WTC11 (cell line): Measurements from ENCODE around the gene CHRNE. TPM values are rescaled to one million over a fixed set of nuclear protein-coding genes. Genes with fewer than 3 reads are reported as not detected.
A peak's percentile ranks its signal among the peaks of the same experiment; 100 is the strongest.
"Not testable (repeated sequence)": the region's sequence is repeated elsewhere in the genome, so short reads cannot be mapped to it uniquely, and the experiment has no call there.

Source experiments
- ATAC-seq: fragments of 200-7000 bp; cut with Tn5 transposase; 2 replicates; pipeline ENCODE4 v1.10.0; 2021; ENCODE audit warnings: mild to moderate bottlenecking, moderate library complexity
- CTCF ChIA-PET: fragments of 300-600 bp; sonication (Branson Sonifier 250); formaldehyde crosslinking; loops from one replicate; lab custom pipeline; 2021; ENCODE audit warnings: antibody characterized with exemption; lab: Charles Lee
- POLR2A ChIA-PET: fragments of 350-600 bp; sonication (Branson Sonifier 250); formaldehyde crosslinking; loops from one replicate; lab custom pipeline; 2021; ENCODE audit warnings: antibody characterized with exemption; lab: Charles Lee
- DNase-seq: peaks from one replicate; pipeline ENCODE4 v3.0.0; 2021; ENCODE audit warnings: low spot score
- H3K27ac Mint-ChIP-seq: 2 replicates; pipeline ENCODE4 v1.8.0; 2021; ENCODE audit warnings: mixed read lengths
- H3K27me3 Mint-ChIP-seq: 2 replicates; pipeline ENCODE4 v1.8.0; 2021; ENCODE audit warnings: low read depth, mild to moderate bottlenecking, moderate library complexity, mixed read lengths
- H3K36me3 Mint-ChIP-seq: 2 replicates; pipeline ENCODE4 v1.8.0; 2021; ENCODE audit warnings: mixed read lengths
- H3K4me1 Mint-ChIP-seq: 2 replicates; pipeline ENCODE4 v1.8.0; 2022; ENCODE audit warnings: mixed read lengths
- H3K4me3 Mint-ChIP-seq: 2 replicates; pipeline ENCODE4 v1.8.0; 2021; ENCODE audit warnings: mild to moderate bottlenecking, moderate library complexity, mixed read lengths
- H3K9me3 Mint-ChIP-seq: 2 replicates; pipeline ENCODE4 v1.8.0; 2021; ENCODE audit warnings: mixed read lengths
- FOXK1 ChIP-seq: sonication (generic); formaldehyde crosslinking; IDR thresholded peaks from 2 replicates; pipeline ENCODE4 v1.8.0; 2022; ENCODE audit warnings: mild to moderate bottlenecking, moderate library complexity, missing genetic modification reagents
- FOXP1 ChIP-seq: sonication (generic); formaldehyde crosslinking; IDR thresholded peaks from 2 replicates; pipeline ENCODE4 v1.8.0; 2022; ENCODE audit warnings: missing genetic modification reagents, mild to moderate bottlenecking, moderate library complexity, borderline replicate concordance
- HMGA2 ChIP-seq: fragments of 250-450 bp; sonication (Bioruptor Pico); IDR thresholded peaks from 2 replicates; pipeline ENCODE4 v1.4.0; 2021; ENCODE audit warnings: mild to moderate bottlenecking, moderate library complexity
- NFYB ChIP-seq: sonication (generic); formaldehyde crosslinking; conservative IDR thresholded peaks from 2 replicates; pipeline ENCODE4 v1.8.0; 2022; ENCODE audit warnings: low read depth, missing genetic modification reagents
- SMAD4 ChIP-seq: sonication (generic); formaldehyde crosslinking; IDR thresholded peaks from 2 replicates; pipeline ENCODE4 v1.8.0; 2022; ENCODE audit warnings: mild to moderate bottlenecking, missing genetic modification reagents
- ZBTB21 ChIP-seq: sonication (generic); formaldehyde crosslinking; IDR thresholded peaks from 2 replicates; pipeline ENCODE4 v1.8.1; 2023; ENCODE audit warnings: mild to moderate bottlenecking, missing genetic modification reagents, borderline replicate concordance
- ZNF121 ChIP-seq: sonication (generic); formaldehyde crosslinking; IDR thresholded peaks from 2 replicates; pipeline ENCODE4 v1.8.0; 2023; ENCODE audit warnings: missing genetic modification reagents
- ZNF671 ChIP-seq: fragments of 250-450 bp; sonication (Bioruptor Pico); IDR thresholded peaks from 2 replicates; pipeline ENCODE4 v1.8.0; 2021; ENCODE audit warnings: mild to moderate bottlenecking
- total RNA-seq: library from RNA; stranded (reverse); gene quantifications from 3 replicates; pipeline ENCODE4 v1.2.3, GENCODE V29; 2021
- TF ChIP-seq, protein P1 (sequence below): sonication (generic); formaldehyde crosslinking; IDR thresholded peaks from 2 replicates; pipeline ENCODE4 v1.8.1; 2023; ENCODE audit warnings: mild to moderate bottlenecking, missing genetic modification reagents
- TF ChIP-seq, protein P2 (sequence below): sonication (generic); formaldehyde crosslinking; conservative IDR thresholded peaks from 2 replicates; pipeline ENCODE4 v1.8.1; 2022; ENCODE audit warnings: mild to moderate bottlenecking, missing genetic modification reagents
- TF ChIP-seq, protein P3 (sequence below): fragments of 250-450 bp; sonication (Bioruptor Pico); IDR thresholded peaks from 2 replicates; pipeline ENCODE4 v1.9.0; 2021; ENCODE audit warnings: mild to moderate bottlenecking
- TF ChIP-seq, protein P4 (sequence below): sonication (generic); formaldehyde crosslinking; IDR thresholded peaks from 2 replicates; pipeline ENCODE4 v1.8.1; 2022; ENCODE audit warnings: low read depth, mild to moderate bottlenecking, moderate library complexity, missing genetic modification reagents, borderline replicate concordance

The CHRNE gene
- total RNA-seq, 1 experiment from 2014 or later: 0.70 TPM

DNA sequence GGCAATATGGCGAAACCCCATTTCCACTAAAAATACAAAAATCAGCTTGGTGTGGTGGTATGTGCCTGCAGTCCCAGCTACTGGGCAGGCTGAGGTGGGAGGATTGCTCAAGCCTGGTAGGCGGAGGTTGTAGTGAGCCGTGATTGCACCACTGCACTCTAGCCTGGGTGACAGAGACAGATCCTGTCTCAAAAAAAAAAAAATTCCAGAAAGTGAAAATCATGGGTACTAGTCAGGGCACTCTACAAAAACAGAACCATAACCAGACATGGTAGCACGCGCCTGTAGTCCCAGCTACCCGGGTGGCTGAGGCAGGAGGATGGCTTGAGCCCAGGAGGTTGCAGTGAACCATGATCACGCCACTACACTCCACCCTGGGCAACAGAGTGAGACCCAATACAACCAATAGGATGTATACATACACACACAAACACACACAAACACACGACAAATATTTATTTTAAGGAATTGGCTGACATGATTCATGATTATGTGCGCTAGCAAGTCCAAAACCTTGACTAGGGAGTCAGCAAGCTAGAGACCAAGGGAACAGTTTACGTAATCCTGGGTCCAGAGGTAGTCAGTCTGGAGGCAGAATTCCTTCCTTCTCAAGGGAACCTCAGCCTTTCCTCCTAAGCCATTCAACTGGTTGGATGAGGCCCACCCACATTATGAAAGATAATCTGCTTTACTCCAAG, 17.6 kb upstream of the CHRNE start:
- TF ChIP-seq ZNF121 (peak; percentile 18; the same call in 1 of the 2 replicates), NFYB (CRISPR knock-in tag) (no peak)
- TF ChIP-seq, protein P1, sequence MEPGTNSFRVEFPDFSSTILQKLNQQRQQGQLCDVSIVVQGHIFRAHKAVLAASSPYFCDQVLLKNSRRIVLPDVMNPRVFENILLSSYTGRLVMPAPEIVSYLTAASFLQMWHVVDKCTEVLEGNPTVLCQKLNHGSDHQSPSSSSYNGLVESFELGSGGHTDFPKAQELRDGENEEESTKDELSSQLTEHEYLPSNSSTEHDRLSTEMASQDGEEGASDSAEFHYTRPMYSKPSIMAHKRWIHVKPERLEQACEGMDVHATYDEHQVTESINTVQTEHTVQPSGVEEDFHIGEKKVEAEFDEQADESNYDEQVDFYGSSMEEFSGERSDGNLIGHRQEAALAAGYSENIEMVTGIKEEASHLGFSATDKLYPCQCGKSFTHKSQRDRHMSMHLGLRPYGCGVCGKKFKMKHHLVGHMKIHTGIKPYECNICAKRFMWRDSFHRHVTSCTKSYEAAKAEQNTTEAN (CRISPR knock-in tag): no peak
- Mint-ChIP-seq H3K27me3 (no peaks in the 10 kb centered on the region; the same call in 1 of the 2 replicates), H3K9me3 (no peaks in the 10 kb centered on the region), H3K4me1 (peaks cover 7% of the 10 kb centered on the region), H3K27ac (no peak overlapping the region), H3K36me3 (no peaks in the 10 kb centered on the region), H3K4me3 (no peak overlapping the region)
- POLR2A ChIA-PET: interaction anchor here (2.2 kb wide), 1 partner anchor 12 kb away, joined by 12 read pairs; no protein-coding TSS in a partner anchor
- no peak for ATAC-seq
- CTCF ChIA-PET: interaction anchor here (1.0 to 5.0 kb wide), 2 partner anchors 11 to 354 kb away, joined by 3 to 36 read pairs; no protein-coding TSS in a partner anchor
- DNase-seq: no peak

DNA sequence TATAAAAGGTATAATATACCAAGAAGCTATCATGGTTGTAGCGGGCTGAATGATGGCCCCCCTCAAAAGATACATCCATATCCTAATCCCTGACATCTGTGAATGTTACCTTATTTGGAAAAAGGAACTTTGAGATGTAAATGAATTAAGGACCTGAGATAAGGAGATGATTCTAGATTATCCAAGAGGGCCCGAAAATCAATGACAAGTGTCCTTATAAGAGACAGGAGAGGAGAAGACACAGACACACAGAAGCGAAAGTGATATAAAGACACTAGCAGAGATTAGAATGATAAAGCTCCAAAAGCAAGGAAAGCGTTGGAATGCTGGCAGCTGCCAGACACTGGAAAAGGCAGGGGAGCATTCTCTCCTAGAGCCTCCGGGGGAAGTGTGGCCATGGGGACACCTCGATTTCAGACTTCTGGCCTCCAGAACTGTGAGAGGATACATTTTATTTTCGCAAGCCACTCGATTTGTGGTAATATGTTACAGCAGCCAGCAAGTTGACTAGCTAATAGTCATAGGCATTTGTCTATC, 16.7 kb upstream of the CHRNE start:
- H3K36me3 Mint-ChIP-seq: no peaks in the 10 kb centered on the region
- ChIA-PET POLR2A (interaction anchor here (1.1 to 2.2 kb wide), 2 partner anchors 11 to 28 kb away, joined by 3 to 12 read pairs; no protein-coding TSS in a partner anchor), CTCF (interaction anchor here (0.6 to 5.0 kb wide), 7 partner anchors 10 to 353 kb away, joined by 3 to 36 read pairs (median 4); partner anchors contain the start of gene ALOX15)
- H3K27ac Mint-ChIP-seq: peak overlapping the region; percentile 15; the same call in 1 of the 2 replicates
- H3K9me3 Mint-ChIP-seq: no peaks in the 10 kb centered on the region
- H3K4me1 Mint-ChIP-seq: peaks cover 7% of the 10 kb centered on the region
- no peaks in the 10 kb centered on the region; the same call in 1 of the 2 replicates for H3K27me3 Mint-ChIP-seq
- ATAC-seq (peak; percentile 67), DNase-seq (no peak)
- H3K4me3 Mint-ChIP-seq: no peak overlapping the region
- TF ChIP-seq ZNF671 (no peak), ZBTB21 (CRISPR knock-in tag) (no peak), FOXK1 (no peak), HMGA2 (CRISPR knock-in tag) (no peak), SMAD4 (CRISPR knock-in tag) (no peak), FOXP1 (CRISPR knock-in tag) (no peak)
- TF ChIP-seq, protein P2, sequence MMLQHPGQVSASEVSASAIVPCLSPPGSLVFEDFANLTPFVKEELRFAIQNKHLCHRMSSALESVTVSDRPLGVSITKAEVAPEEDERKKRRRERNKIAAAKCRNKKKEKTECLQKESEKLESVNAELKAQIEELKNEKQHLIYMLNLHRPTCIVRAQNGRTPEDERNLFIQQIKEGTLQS (CRISPR knock-in tag): no peak
- TF ChIP-seq, protein P3, sequence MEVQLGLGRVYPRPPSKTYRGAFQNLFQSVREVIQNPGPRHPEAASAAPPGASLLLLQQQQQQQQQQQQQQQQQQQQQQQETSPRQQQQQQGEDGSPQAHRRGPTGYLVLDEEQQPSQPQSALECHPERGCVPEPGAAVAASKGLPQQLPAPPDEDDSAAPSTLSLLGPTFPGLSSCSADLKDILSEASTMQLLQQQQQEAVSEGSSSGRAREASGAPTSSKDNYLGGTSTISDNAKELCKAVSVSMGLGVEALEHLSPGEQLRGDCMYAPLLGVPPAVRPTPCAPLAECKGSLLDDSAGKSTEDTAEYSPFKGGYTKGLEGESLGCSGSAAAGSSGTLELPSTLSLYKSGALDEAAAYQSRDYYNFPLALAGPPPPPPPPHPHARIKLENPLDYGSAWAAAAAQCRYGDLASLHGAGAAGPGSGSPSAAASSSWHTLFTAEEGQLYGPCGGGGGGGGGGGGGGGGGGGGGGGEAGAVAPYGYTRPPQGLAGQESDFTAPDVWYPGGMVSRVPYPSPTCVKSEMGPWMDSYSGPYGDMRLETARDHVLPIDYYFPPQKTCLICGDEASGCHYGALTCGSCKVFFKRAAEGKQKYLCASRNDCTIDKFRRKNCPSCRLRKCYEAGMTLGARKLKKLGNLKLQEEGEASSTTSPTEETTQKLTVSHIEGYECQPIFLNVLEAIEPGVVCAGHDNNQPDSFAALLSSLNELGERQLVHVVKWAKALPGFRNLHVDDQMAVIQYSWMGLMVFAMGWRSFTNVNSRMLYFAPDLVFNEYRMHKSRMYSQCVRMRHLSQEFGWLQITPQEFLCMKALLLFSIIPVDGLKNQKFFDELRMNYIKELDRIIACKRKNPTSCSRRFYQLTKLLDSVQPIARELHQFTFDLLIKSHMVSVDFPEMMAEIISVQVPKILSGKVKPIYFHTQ: no peak
- TF ChIP-seq, protein P4, sequence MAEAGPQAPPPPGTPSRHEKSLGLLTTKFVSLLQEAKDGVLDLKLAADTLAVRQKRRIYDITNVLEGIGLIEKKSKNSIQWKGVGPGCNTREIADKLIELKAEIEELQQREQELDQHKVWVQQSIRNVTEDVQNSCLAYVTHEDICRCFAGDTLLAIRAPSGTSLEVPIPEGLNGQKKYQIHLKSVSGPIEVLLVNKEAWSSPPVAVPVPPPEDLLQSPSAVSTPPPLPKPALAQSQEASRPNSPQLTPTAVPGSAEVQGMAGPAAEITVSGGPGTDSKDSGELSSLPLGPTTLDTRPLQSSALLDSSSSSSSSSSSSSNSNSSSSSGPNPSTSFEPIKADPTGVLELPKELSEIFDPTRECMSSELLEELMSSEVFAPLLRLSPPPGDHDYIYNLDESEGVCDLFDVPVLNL: no peak

DNA sequence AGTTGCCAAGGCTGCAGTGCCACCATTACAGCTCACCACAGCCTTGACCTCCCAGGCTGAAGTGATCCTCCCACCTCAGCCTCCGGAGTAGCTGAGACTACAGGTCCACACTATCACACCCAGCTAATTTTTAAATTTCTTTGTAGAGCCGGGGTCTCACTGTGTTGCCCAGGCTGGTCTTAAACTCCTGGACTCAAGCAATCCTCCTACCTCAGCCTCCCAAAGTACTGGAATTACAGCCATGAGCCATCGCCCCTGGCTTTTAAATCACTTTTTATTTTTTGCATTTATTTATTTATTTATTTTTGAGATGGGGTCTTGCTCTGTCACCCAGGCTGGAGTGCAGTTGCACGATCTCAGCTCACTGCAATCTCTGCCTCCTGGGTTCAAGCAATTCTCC, 11.7 kb upstream of the CHRNE start:
- H3K4me3 Mint-ChIP-seq, H3K9me3 Mint-ChIP-seq, ATAC-seq, POLR2A ChIA-PET, H3K27ac Mint-ChIP-seq, H3K36me3 Mint-ChIP-seq, H3K27me3 Mint-ChIP-seq, DNase-seq: not testable (repeated sequence)
- CTCF ChIA-PET: interaction anchor here (0.5 kb wide), 1 partner anchor 149 kb away, joined by 3 read pairs; no protein-coding TSS in a partner anchor
- peaks cover 12% of the 10 kb centered on the region for H3K4me1 Mint-ChIP-seq
